Measurements from ENCODE around the gene TNS1. TPM values are rescaled to one million over a fixed set of nuclear protein-coding genes. Genes with fewer than 3 reads are reported as not detected.

TNS1 gene
- total RNA-seq, 4 donors from 2014 or later = 57.7 to 120 (median 95.7) TPM

- 21 to 26% methylated on average over 3 of the region's 3 CpGs for WGBS, 2 donors
- intact Hi-C loops (cut with DNase I; ENCODE audit: low total_unique reads) = no loop called here
- no peak for TF ChIP-seq POLR2A (IDR thresholded peaks at IDR 0.05)
- TF ChIP-seq, protein P1, sequence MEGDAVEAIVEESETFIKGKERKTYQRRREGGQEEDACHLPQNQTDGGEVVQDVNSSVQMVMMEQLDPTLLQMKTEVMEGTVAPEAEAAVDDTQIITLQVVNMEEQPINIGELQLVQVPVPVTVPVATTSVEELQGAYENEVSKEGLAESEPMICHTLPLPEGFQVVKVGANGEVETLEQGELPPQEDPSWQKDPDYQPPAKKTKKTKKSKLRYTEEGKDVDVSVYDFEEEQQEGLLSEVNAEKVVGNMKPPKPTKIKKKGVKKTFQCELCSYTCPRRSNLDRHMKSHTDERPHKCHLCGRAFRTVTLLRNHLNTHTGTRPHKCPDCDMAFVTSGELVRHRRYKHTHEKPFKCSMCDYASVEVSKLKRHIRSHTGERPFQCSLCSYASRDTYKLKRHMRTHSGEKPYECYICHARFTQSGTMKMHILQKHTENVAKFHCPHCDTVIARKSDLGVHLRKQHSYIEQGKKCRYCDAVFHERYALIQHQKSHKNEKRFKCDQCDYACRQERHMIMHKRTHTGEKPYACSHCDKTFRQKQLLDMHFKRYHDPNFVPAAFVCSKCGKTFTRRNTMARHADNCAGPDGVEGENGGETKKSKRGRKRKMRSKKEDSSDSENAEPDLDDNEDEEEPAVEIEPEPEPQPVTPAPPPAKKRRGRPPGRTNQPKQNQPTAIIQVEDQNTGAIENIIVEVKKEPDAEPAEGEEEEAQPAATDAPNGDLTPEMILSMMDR (IDR thresholded peaks at IDR 0.05) = no peak
- no peak for DNase-seq (ENCODE audit: low spot score in 2 of 2)
- no peak overlapping the region for H3K4me3 ChIP-seq (ENCODE audit: low read depth, poor library complexity, severe bottlenecking)
Observed at GRCh38 chr2:217944366-217944765, 58.4 kb downstream of the TNS1 start.

GRCh38 chr2:217943446-217944321 lies 59.1 kb downstream of the TNS1 start:
- intact Hi-C loops (cut with DNase I; ENCODE audit: low total_unique reads) = no loop called here
- WGBS, 2 donors = 14 to 19% methylated on average over 11 to 16 of the region's 16 CpGs
- H3K4me3 ChIP-seq (ENCODE audit: low read depth, poor library complexity, severe bottlenecking) = peak overlapping the region; percentile 33
- TF ChIP-seq, protein P1 (IDR thresholded peaks at IDR 0.05) = no peak
- no peak for TF ChIP-seq POLR2A (IDR thresholded peaks at IDR 0.05)
- DNase-seq (ENCODE audit: low spot score in 2 of 2) = peak in 1 of 2 donors; percentile 96

DNA sequence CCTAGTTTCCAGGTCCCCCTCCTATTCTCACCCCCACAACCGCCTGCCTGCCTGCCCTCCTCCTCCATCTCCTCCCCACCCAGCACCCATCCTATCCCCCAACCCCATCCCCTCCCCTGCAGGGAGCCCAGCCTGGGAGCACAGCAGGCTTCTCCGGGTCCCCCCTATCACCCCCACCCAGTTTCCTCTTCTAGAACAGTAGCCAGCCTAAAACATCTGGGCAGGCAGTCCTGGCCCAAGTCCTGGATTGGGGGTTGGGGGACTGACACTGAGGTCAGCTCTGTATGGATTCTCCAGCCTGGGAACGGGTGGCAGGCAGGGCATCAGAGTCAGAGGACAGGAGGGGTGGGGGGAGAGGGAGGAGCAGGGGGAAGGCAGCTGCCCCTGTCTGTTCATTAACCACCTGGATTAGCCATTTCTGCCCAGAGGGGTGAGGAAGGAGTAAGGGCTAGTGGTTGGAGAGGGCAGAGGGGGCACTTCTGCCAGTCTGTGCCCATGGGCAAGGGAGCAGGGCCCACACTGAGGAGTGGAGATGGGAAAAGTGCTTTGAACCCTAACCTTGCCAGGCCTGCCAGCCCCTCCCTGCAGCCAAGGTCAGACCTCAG lies 60.0 kb downstream of the TNS1 start:
- DNase-seq (ENCODE audit: low spot score in 2 of 2) = no peak
- intact Hi-C loops (cut with DNase I; ENCODE audit: low total_unique reads) = no loop called here
- no peak for TF ChIP-seq POLR2A (IDR thresholded peaks at IDR 0.05)
- TF ChIP-seq, protein P1 (IDR thresholded peaks at IDR 0.05) = no peak
- peak overlapping the region; percentile 33 for H3K4me3 ChIP-seq (ENCODE audit: low read depth, poor library complexity, severe bottlenecking)
- 32 to 45% methylated on average over 3 of the region's 3 CpGs for WGBS, 2 donors

GRCh38 chr2:217941886-217942728 lies 60.7 kb downstream of the TNS1 start:
- intact Hi-C loops (cut with DNase I; ENCODE audit: low total_unique reads) = no loop called here
- 81 to 84% methylated on average over 8 of the region's 8 CpGs for WGBS, 2 donors
- no peak for DNase-seq (ENCODE audit: low spot score in 2 of 2)

DNA sequence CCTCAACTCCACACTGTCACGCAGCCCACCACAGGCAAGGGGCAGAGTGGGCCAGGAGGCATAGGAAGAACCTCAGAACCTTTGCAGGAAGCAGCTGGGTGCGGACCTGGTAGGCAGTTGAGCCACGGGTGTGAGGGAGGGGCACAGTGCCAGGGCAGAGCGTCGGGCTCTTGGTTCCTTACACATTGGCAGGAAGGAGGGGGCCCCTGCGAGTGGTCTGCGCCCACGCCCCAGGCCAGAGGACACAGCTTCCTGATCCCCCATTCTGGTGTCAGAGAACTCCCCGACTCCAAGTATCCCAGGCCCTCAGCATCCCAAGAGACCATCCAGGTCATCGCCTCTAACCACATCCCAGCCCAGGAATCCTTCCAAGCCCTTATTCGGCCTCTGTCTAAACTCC lies 61.5 kb downstream of the TNS1 start:
- no peak overlapping the region for H3K4me3 ChIP-seq (ENCODE audit: low read depth, poor library complexity, severe bottlenecking)
- DNase-seq (ENCODE audit: low spot score in 2 of 2) = no peak
- WGBS, 2 donors = 46 to 61% methylated on average over 6 to 11 of the region's 11 CpGs
- intact Hi-C loops (cut with DNase I; ENCODE audit: low total_unique reads) = no loop called here
- TF ChIP-seq, protein P1 (IDR thresholded peaks at IDR 0.05) = no peak
- TF ChIP-seq POLR2A (IDR thresholded peaks at IDR 0.05) = no peak

More at GRCh38 chr2:217941886-217942728, 60.7 kb downstream of the TNS1 start:
- TF ChIP-seq, protein P1 (IDR thresholded peaks at IDR 0.05) = no peak
- TF ChIP-seq POLR2A (IDR thresholded peaks at IDR 0.05) = no peak
- peak overlapping the region; percentile 33 for H3K4me3 ChIP-seq (ENCODE audit: low read depth, poor library complexity, severe bottlenecking)

Measured in lower leg skin (tissue), 4 donors.